Amygdala (tissue), 56 donors: ENCODE data around the gene AP5Z1.

Experiments used
- DNase-seq, 56 donors: peaks; one replicate each; lab custom pipeline; 2025; lab: John Stamatoyannopoulos, UW

AP5Z1 gene, protein sequence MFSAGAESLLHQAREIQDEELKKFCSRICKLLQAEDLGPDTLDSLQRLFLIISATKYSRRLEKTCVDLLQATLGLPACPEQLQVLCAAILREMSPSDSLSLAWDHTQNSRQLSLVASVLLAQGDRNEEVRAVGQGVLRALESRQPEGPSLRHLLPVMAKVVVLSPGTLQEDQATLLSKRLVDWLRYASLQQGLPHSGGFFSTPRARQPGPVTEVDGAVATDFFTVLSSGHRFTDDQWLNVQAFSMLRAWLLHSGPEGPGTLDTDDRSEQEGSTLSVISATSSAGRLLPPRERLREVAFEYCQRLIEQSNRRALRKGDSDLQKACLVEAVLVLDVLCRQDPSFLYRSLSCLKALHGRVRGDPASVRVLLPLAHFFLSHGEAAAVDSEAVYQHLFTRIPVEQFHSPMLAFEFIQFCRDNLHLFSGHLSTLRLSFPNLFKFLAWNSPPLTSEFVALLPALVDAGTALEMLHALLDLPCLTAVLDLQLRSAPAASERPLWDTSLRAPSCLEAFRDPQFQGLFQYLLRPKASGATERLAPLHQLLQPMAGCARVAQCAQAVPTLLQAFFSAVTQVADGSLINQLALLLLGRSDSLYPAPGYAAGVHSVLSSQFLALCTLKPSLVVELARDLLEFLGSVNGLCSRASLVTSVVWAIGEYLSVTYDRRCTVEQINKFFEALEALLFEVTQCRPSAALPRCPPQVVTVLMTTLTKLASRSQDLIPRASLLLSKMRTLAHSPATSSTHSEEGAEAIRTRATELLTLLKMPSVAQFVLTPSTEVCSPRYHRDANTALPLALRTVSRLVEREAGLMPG

DNA sequence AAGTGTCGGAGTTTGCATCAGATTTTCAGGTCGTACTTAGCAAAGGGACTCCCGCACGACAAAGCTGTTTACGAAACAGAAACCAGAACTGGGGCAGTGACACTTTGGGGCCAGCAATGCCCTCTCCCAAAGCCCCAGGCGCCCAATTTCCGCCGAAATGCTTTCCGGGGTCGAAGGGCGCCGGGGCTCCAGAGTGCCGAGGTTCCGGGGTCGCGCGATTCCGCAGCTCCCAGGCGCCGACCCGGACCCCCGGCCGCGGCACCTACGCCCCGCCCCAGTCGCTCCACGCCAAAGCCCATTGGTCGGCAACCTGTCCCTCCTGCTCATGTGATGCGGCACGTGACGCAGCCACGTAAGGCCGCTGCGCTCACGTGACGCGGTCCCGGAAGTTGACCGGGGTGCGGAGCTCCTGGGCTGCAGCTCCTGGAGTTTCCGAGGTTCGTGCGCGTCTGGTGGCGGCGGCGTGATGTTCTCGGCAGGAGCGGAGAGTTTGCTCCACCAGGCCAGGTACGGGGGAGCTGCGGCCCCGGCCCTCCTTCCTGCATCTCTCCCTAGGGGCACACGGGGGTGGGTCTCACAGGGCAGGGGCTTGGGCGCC, at the start of gene AP5Z1:
Gene AP5Z1, plus strand, starts transcription at position 374 of the 598 bp plus-strand sequence. Its CDS starts 93 bp downstream, at position 467.
- peak; percentile 70 to 98 (median 93) for DNase-seq

DNA sequence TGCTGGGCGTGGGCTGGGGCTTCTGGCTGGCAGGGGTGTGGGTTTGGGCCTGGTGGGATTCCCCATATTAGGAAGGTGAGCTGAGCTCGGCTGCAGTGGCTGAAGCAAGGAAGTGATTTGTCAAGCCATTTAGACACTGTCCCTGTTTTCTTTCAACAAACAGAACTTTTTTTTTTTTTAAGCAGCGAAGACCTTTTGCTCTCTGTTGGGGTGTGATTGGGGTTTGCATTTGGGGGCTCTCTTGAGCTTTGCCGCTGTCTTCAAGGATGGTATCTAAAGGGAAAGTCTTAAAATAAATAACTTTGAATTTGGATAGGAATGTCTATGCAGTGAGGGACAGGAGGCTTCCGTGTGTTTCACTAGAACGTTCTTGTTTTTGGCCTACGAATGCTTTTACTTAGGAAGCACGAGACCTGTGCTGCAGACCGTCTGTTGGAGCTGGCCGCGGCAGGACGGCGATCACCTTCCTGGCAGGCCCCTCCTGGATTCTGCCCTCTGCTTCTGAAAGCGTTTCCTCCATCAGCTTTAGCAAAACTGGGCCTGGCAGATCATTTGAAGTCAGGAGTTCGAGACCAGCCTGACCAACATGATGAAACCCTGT, 49.5 kb upstream of the AP5Z1 start:
- DNase-seq, result no peak

DNA sequence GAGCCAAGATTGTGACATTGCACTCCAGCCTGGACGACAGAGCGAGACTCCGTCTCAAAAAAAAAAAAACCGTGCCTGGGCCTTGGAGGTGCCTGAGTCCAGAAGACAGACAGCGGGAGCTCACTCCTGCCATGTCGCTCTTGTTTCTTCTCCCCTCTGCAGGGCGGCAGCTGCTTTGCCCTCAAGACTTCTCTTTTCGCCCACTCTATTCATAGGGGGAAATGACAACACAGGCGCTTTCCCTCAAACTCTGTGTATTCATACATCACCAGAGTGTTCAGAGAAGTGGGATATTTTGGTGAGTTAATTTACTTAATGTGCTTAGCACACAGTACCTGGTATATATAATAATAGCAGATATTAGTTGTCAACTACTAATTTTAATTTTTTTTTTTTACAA, 48.9 kb upstream of the AP5Z1 start:
- DNase-seq, result no peak

DNA sequence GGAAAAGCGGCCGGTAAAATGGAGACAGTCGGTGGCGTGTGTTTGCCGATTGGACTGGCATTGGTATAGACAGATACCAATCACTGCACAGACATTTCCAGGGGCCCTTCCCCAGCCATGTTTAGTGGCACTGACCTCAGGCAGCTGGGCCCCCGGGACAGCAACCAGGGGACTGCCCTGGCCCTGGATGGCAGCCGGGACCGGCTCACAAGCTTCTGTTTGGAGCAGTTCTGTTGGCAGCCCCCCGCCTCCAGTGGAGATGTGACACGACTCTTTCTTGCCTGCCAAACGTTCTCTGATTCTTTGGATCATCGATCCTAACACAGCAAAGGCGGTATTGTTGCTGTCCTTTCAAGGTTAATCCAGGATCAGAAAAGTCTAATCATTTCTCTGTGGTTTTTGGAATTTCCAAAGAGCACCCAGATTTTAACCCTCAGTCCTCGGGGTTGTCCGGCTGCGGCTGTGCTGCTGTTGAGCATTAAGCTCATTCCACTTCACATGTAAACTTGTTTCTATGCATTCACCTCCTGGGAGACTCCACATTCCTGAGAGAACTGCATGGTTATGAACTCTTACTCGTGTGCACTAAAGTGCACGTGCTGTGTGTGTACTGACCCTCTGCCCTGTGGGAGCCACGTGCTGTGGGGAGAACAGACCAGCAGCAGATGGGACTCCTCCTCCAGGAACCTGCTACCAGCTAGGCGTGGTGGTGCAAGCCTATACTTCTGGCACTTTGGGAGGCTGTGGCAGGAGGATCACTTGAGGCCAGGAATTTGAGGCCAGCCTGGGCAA, 47.3 kb upstream of the AP5Z1 start:
- DNase-seq, result peak in 4 of 56 donors; percentile 22 to 40 (median 32)

DNA sequence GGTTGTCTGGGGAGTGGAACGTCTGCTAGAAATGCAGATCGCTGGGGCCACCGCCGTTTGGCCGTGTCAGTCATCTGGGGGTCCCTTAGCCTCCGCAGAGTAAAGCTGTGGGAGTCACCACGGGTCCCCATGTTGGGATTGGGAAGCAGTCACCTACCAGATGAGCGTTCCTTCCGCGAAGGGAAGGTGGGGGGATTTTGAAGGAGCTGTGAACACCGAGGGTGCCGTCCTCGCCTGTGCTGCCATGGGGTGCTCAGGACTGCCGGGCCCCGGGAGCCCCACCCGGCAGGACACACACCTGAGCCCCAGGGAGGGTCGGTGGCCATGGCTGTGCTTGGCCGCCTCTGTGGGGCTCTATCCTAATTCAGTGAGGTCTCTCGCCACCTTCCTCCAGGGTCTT, 46.2 kb upstream of the AP5Z1 start:
- DNase-seq, result no peak

DNA sequence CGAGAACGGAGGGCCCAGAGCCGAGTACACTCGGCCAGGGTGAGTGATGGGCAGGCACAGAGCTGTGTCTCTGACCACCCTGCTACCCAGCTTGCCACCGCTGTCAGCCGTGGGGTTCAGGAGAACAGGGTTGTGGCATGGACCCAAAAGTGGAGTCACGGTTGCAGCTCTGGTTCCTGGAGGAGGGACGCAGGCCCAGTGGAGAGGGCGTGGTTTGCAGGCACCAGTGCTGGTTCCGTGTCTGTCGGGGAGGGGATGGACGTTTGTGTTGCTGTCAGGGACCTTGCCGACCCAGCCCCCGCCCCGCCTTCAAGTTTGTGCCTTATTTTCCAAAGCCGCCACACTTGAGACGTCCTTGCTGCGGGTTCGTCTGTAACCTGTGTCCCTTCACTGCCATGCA, 45.1 kb upstream of the AP5Z1 start:
- peak in 1 of 56 donors; percentile 11 for DNase-seq

DNA sequence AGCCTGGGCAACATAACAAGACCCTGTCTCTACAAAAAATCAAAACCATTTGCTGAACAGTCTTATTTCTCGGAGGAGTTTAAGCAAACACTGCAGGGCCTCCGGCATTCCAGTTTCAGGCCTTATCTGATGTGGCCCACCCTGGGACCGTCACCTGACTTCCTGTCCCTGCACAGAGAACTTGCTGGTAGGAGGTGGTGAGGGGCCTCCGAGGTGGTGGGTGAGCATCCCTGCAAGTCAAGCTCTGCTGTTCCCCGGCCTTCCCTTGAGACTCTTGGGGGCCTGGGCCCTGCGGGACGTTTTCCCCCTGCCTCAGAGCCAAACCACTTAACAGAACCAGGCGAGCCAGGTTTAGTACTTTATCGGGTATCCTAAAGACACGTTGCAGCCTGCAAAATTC, 44.5 kb upstream of the AP5Z1 start:
- no peak for DNase-seq

DNA sequence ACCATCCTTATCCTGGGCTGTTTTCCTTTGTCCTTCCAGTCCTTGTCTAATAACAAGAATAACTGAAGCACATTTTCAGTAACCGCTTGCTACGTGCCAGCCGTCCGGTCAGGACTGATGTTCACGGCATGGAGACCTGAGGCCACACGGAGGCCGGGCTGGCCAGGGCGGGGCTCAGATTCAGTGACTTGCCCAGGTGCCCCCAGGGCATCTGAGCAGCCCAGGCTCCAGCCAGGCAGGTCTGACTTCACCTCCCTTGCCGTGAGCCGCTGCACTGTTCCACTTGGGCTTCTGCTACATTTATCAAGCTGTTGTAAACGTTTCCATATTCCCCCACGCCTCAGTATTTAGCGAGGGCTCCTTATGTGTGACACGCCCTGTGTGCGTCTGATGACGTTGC, 43.6 kb upstream of the AP5Z1 start:
- no peak for DNase-seq

DNA sequence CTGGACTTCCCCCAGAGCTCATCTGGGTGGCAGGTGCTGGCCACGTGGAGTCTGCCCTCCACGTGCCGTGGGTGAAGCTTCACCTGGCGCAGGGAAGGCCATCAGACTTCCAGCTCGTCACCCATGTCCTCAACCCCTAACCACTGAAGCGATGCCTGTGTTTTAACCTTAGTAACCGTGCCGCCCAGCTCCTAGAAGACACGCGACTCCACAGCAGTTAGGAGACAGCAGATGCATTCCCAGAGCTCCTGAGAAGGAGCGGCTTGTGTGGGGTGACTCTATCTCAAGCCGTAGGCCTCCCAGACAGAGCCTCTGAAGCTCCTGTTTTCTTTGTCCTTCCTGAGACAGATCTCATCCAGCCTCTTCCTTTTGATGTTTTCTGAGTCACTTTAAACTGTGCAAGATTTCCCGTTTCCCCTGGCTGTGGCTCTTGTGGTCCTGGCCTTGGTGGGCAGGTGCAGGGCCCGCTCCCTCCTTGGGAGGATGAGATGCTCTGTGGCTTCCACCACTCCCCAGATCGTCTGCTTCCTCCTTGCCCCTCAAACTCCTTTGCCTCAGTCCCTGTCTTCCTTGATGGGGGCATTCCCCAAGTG, 41.4 kb upstream of the AP5Z1 start:
- no peak for DNase-seq

DNA sequence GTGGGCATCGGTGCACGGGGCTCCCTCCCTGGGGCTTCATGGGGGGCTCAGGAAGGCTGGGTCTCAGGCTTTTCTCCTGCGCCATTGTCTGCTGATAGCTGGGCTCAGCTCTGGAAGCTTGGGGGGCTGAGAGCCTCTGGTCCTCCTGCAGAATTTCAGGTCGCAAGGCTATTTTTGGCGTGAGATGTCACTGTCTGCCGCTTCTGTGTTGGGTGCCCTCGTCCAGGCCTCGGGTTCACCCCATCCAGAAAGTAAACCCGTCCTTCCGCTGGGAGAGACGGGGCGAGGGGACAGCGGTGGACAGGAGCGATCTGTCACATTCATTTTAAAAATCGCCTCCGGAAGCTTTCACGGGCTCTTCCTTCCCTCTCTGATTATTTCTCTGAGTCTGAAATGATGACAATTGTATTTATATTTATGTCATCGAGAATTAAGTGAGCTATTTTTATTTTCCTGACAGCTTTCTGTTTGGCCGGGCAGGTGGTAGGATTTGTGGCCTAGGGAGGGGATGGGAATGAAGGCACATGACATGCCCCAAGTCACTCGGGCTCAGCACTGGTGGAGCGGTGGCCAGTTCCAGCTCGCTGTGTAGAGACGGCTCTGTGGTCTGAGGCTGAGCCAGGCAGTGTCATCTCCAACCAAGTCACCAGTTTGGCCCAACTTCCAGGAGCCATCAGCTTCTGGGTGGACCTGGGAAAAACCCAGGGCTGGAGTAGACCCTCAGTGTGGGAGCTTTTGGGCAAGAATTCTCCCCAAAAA, 40.7 kb upstream of the AP5Z1 start:
- DNase-seq, result peak in 35 of 56 donors; percentile 13 to 81 (median 49)

DNA sequence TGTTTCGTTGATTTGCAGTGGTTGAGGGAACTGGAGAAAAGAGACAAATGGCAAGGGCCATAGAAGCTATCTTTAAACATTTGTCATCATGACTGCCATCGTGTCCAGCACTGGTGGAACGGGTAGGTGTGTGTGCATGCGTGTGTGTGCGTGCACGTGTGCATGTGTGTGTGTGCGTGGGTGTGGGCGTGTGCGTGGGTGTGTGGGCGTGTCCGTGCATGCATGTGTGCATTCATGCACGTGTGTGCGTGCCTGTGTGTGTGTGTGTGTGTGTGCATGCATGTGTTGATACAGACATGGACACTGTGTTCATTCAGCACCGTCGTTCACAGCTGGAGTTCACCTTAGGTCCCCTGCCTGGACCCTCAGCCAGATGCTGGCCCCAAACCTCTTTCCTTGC, 38.1 kb upstream of the AP5Z1 start:
- DNase-seq, result no peak

DNA sequence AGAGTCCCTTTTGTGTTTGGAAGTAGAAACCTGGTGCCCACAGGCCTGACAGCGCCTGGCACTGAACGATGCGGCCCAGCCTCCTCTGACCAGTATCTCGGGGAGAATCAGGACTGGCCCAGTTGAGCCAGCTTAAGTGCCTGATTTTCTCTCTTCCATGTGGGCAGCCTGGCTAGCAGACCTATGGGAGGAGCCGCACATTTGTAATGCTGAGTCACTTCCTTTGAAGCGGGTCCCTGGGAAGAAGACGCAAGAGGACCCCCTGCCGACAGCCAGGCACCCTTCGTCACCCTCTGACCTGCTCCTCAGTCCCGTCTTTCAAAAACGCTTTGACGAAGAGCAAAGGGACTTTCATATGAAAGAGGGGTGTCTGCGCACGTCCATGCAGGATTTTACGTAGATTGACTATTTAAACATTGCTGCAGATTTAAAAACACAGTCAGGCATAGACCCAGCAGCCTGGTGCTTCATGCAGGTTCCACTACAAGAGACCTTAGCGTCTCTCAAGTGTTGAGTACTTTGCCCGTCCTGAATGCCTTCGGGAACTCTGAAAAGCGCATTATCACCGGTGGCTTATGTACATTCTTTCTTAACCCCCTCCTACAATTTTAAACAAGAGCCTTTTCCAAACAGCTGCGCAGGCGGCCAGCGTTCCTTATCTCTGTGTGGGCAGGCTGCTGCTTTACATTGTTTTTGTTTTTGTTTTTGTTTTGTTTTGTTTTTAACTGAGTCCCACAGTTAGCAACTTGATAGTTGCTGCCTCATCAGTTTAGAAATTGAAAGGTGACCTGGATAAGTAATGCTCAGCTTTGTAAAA, 36.5 kb upstream of the AP5Z1 start:
- peak in 25 of 56 donors; percentile 16 to 54 (median 35) for DNase-seq

DNA sequence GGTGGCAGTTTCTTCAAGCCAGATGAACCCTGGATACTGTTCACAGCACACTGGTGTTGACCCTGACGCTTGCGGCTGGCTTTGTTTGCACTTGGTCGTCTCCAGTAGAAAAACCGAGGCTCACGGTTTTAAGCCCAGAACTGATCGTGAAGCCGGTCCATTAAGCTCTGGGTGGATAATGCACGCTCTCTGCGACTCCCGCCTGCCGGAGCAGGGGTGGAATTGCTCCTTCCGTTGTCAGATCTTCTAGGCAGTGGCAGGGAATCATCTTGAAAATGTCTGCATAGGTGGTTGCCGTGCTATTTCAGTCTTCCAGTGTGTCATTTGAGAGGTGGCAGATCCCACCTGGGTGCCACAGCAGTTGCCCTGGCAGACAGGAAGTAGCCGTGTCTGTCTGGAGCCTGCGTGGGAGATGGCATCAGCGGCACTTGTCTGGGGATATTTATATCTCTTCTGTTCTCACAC, 35.9 kb upstream of the AP5Z1 start:
- DNase-seq, result peak in 34 of 56 donors; percentile 15 to 72 (median 38)

DNA sequence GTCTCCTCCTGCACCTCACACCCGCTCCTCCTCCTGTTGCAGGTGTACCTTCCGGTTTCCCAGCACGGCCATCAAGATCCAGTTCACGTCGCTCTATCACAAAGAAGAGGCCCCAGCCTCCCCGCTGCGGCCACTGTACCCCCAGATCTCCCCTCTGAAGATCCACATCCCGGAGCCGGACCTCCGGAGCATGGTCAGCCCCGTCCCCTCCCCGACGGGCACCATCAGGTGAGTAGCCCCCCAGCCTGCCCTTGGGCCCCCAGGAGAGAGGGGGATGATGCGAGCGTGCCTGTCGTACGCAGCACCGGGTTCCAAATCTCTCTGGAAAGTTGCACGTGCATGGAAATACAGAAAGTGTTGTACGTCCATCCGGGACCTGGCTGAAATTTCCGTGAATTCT, 34.6 kb upstream of the AP5Z1 start:
- DNase-seq, result no peak

DNA sequence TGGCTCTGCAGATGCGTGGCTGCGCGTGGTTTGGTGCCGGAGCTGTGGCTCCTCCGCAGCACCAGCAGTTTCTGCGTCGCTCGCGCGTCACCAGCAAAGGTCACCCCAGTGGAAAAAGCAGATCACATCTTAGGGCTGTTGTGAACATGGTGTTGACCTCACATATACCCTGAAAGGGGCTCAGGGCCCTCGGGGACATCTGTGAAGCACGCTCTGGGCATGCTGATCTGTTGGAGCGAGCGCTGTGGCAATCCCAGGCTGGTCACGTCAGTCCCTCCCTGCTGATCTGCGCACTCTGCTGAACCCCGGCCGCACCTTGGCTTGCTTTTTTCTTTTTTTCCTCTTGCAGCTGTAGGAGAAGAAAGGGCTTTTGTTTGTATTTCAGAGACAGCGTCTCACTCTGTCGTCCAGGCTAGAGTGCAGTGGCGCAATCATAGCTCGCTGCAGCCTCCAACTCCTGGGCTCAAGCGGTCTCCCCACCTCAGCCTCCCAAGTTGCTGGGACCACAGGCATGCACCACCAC, 33.3 kb upstream of the AP5Z1 start:
- peak in 25 of 56 donors; percentile 15 to 65 (median 38) for DNase-seq

DNA sequence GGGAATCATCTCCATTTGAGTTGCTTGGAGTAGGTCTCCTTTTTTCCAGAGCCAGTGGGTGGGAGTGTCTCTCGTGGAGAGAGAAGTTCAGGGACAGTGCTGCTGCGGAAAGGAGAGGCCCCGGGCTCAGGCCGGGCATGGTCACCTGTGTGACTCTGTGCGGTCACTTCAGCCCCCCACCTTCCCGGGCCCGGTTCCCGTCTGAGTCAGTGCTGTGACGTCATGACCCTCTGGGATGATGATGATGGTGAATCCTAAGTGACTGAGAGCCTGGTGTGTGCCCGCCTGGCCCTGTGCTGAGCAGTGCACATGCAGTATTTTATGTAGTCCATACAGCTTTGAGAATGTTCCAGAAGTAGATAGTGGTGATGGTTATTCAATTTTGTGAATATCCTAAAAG, 32.6 kb upstream of the AP5Z1 start:
- no peak for DNase-seq
